ENCODE results near the gene CLEC17A. TPM values are rescaled to one million over a fixed set of nuclear protein-coding genes. Genes with fewer than 3 reads are reported as not detected.
"Not testable (repeated sequence)": the region's sequence is repeated elsewhere in the genome, so short reads cannot be mapped to it uniquely, and the experiment has no call there.

Gene CLEC17A, protein sequence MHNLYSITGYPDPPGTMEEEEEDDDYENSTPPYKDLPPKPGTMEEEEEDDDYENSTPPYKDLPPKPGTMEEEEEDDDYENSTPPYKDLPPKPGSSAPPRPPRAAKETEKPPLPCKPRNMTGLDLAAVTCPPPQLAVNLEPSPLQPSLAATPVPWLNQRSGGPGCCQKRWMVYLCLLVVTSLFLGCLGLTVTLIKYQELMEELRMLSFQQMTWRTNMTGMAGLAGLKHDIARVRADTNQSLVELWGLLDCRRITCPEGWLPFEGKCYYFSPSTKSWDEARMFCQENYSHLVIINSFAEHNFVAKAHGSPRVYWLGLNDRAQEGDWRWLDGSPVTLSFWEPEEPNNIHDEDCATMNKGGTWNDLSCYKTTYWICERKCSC
- 0.08 TPM in 1 of 2 replicates, not detected in the other for total RNA-seq

- DNase-seq (ENCODE audit: low read depth) = no peak
- H3K36me3 ChIP-seq (ENCODE audit: control insufficient read depth, insufficient read depth, low read length) = no peaks in the 10 kb centered on the region
- TF ChIP-seq, protein P1, sequence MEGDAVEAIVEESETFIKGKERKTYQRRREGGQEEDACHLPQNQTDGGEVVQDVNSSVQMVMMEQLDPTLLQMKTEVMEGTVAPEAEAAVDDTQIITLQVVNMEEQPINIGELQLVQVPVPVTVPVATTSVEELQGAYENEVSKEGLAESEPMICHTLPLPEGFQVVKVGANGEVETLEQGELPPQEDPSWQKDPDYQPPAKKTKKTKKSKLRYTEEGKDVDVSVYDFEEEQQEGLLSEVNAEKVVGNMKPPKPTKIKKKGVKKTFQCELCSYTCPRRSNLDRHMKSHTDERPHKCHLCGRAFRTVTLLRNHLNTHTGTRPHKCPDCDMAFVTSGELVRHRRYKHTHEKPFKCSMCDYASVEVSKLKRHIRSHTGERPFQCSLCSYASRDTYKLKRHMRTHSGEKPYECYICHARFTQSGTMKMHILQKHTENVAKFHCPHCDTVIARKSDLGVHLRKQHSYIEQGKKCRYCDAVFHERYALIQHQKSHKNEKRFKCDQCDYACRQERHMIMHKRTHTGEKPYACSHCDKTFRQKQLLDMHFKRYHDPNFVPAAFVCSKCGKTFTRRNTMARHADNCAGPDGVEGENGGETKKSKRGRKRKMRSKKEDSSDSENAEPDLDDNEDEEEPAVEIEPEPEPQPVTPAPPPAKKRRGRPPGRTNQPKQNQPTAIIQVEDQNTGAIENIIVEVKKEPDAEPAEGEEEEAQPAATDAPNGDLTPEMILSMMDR (IDR thresholded peaks at IDR 0.05; ENCODE audit: insufficient read depth, low read length, poor library complexity, severe bottlenecking) = no peak
- H3K4me3 ChIP-seq (ENCODE audit: low read depth, low read length) = no peak within 1 kb of the TSS
- no peaks in the 10 kb centered on the region for H3K27me3 ChIP-seq (ENCODE audit: control insufficient read depth, insufficient read depth, low read length)
Measured at GRCh38 chr19:14582894-14583340, at the start of gene CLEC17A. TSS of gene CLEC17A (plus strand) at chr19:14583084. CDS start at chr19:14583161, 77 bp downstream.

DNA sequence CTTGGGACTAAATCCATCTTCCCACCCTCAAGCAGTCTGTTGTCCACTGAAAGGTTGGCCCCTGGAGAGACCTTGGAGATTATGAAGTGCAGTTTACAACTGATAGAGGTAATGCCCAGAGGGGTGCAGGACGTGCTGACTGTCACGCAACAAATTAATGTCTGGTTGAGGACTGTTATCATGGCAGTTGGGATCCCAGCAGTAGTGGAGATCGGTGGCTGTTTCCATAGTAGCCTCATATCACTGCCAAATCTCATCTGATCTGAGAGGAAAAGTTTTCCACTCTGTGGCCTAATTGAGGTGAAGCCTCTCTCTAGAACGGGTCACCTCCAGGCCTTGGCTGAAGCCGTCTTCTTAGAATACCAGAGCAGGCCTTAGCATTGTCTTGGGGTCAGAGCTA lies 49.4 kb upstream of the CLEC17A start:
- H3K27me3 ChIP-seq (ENCODE audit: control insufficient read depth, insufficient read depth, low read length) = no peaks in the 10 kb centered on the region
- TF ChIP-seq, protein P1 (IDR thresholded peaks at IDR 0.05; ENCODE audit: insufficient read depth, low read length, poor library complexity, severe bottlenecking) = no peak
- no peak overlapping the region for H3K4me3 ChIP-seq (ENCODE audit: low read depth, low read length)
- no peak for DNase-seq (ENCODE audit: low read depth)
- H3K36me3 ChIP-seq (ENCODE audit: control insufficient read depth, insufficient read depth, low read length) = no peaks in the 10 kb centered on the region

GRCh38 chr19:14536926-14537692 lies 45.8 kb upstream of the CLEC17A start:
- DNase-seq (ENCODE audit: low read depth) = no peak
- TF ChIP-seq, protein P1 (IDR thresholded peaks at IDR 0.05; ENCODE audit: insufficient read depth, low read length, poor library complexity, severe bottlenecking) = no peak
- Histone ChIP-seq H3K27me3 (ENCODE audit: control insufficient read depth, insufficient read depth, low read length) (no peaks in the 10 kb centered on the region), H3K4me3 (ENCODE audit: low read depth, low read length) (no peak overlapping the region), H3K36me3 (ENCODE audit: control insufficient read depth, insufficient read depth, low read length) (no peaks in the 10 kb centered on the region)

DNA sequence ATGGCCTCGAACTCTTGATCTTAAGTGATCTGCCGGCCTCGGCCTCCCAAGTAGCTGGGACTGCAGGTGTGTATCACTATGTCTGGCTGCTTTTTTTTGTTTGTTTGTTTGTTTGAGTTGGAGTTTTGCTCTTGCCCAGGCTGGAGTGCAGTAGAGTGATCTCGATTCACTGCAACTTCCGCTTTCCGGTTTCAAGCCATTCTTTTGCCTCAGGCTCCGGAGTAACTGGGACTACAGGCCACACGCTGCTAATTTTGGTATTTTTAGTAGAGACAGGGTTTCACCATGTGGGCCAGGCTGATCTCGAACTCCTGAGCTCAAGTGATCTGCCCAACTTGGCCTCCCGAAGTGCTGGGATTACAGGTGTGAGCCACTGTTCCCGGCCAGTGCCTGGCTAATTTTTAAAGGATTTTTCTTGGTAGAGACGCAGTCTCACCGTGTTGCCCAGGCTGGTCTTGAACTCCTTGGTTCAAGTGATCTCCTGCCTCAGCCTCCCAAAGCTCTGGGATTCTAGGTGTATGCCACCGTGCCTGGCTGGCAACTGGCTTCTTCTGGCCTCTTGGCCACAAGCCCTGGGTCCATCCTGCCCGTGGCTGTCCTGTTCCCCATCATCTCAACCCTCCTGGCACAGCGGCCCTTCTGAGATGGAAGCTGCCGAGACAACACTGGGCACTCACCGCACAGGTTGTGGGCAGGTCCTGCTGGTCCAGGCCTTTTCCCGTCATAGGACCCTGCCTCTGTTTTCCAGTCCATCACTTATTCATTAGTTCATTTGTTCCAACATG lies 42.0 kb upstream of the CLEC17A start:
- no peak overlapping the region for H3K4me3 ChIP-seq (ENCODE audit: low read depth, low read length)
- TF ChIP-seq, protein P1 (IDR thresholded peaks at IDR 0.05; ENCODE audit: insufficient read depth, low read length, poor library complexity, severe bottlenecking) = no peak
- no peaks in the 10 kb centered on the region for H3K27me3 ChIP-seq (ENCODE audit: control insufficient read depth, insufficient read depth, low read length)
- DNase-seq (ENCODE audit: low read depth) = no peak
- no peaks in the 10 kb centered on the region for H3K36me3 ChIP-seq (ENCODE audit: control insufficient read depth, insufficient read depth, low read length)

GRCh38 chr19:14541979-14542378 lies 40.9 kb upstream of the CLEC17A start:
- H3K36me3 ChIP-seq (ENCODE audit: control insufficient read depth, insufficient read depth, low read length); DNase-seq (ENCODE audit: low read depth); H3K27me3 ChIP-seq (ENCODE audit: control insufficient read depth, insufficient read depth, low read length); H3K4me3 ChIP-seq (ENCODE audit: low read depth, low read length): not testable (repeated sequence)
